ENCODE data around the gene IRF6. TPM values are rescaled to one million over a fixed set of nuclear protein-coding genes. Genes with fewer than 3 reads are reported as not detected.
A peak's percentile ranks its signal among the peaks of the same experiment; 100 is the strongest.

Gene IRF6
- total RNA-seq, 6 experiments from 2014 or later, result 24.9 to 33.9 (median 28.9) TPM

DNA sequence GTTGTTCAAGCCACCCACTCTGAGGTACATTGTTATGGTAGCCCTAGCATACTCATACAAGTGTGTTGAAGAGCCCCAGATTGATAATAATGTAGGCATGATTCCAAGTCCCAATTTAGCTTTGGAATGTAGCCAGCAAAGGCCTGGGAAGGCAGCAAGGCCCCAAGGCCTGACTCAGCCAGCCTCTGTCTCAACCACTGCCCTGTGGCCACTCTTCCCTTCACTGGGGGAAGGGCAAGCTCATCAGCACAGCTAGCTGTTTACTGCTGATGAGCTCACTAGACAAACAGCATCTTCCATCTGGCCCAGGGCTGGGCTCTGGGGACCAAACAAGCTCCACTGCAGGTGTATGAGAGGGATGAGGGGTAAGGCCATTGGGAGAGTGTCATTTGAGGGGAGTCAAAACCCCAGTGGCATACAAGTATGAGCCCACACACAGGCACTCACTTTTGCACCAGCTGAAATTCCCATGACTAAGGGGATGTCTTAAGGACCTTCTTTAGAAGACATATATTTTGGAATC lies 2.2 kb upstream of the IRF6 start:
- Histone ChIP-seq H3K36me3 (no peaks in the 10 kb centered on the region), H3K27ac (no peak overlapping the region), H3K9me3 (no peaks in the 10 kb centered on the region), H3K4me3 (no peak overlapping the region), H3K27me3 (no peaks in the 10 kb centered on the region), H3K4me1 (peaks cover 0 to 3% (median under 1%) of the 10 kb centered on the region in 4 donors)
- intact Hi-C loops (cut with DNase I), result no loop called here
- DNase-seq, result peak in 2 of 3 donors; percentile 37 to 54
- ATAC-seq, result peak in 1 of 4 donors; percentile 67
- TF ChIP-seq POLR2A (IDR thresholded peaks at IDR 0.05) (no peak), CTCF (IDR thresholded peaks at IDR 0.05) (no peak)

DNA sequence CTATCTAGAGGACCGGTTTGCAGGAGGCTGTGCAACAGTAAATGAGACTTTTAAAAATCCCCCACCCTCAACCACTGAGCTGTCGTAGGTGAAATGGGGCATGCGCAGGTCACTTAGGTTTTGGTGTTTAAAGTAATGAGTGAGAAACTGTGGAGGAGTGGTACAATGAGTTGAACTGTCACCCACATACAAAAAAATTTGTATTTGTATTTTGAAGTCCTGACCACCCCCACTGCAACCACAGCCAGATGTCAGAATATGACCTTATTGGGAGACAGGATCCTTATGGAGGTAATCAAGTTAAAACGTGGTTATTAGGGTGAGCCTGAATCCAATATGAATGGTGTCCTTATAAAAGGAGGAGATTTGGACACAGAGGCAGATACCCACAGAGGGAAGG lies 1.6 kb upstream of the IRF6 start:
- Histone ChIP-seq H3K36me3 (no peaks in the 10 kb centered on the region), H3K27me3 (no peaks in the 10 kb centered on the region), H3K27ac (no peak overlapping the region), H3K4me1 (peaks cover 0 to 9% (median 3%) of the 10 kb centered on the region in 4 donors), H3K4me3 (no peak overlapping the region), H3K9me3 (no peaks in the 10 kb centered on the region)
- intact Hi-C loops (cut with DNase I), result no loop called here
- WGBS (ENCODE audit: insufficient coverage, low coverage, low lambda C conversion rate, missing lambda C conversion rate), result 83% methylated on average over 4 of the region's 4 CpGs
- no peak for DNase-seq
- no peak for TF ChIP-seq POLR2A (IDR thresholded peaks at IDR 0.05)
- TF ChIP-seq CTCF (IDR thresholded peaks at IDR 0.05), result no peak
- ATAC-seq, result no peak

- DNase-seq (no peak), ATAC-seq (no peak)
- peak overlapping the region in 2 of 3 donors; percentile 24 to 36 for H3K27ac ChIP-seq
- 51% methylated on average over 7 of the region's 19 CpGs for WGBS (ENCODE audit: insufficient coverage, low coverage, low lambda C conversion rate, missing lambda C conversion rate)
- intact Hi-C loops (cut with DNase I), result no loop called here
- H3K9me3 ChIP-seq, result no peaks in the 10 kb centered on the region
- peak overlapping the region; percentile 43 to 63 (median 48) for H3K4me3 ChIP-seq
- no peaks in the 10 kb centered on the region for H3K36me3 ChIP-seq
- no peak for TF ChIP-seq CTCF (IDR thresholded peaks at IDR 0.05)
- H3K27me3 ChIP-seq, result no peaks in the 10 kb centered on the region
- peaks cover 0 to 22% (median 6%) of the 10 kb centered on the region in 4 donors for H3K4me1 ChIP-seq
These were observed 581 bp downstream of the IRF6 start for GRCh38 chr1:209805341-209805781.

DNA sequence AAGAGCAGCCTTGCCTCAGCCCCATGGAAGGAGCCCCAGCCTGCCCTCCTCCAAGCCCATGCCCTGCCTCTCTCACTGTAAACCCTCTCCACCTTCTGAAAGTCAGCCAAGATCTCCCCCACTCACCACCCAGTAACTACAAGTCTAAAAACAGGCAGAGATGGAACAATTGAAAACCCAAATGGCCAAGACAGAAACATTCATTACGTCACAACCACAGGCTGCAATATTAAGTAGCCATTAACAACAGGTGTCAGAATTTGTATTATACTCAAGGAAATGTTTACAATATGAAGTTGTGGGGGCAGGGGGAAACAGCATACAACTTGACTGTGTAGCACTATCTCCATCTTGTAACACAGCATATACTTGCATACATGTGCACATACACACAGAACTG lies 2.4 kb downstream of the IRF6 start:
- Histone ChIP-seq H3K27me3 (no peaks in the 10 kb centered on the region), H3K36me3 (no peaks in the 10 kb centered on the region), H3K4me1 (peaks cover 0 to 22% (median 6%) of the 10 kb centered on the region in 4 donors), H3K27ac (peak overlapping the region in 1 of 3 donors; percentile 99), H3K9me3 (no peaks in the 10 kb centered on the region), H3K4me3 (no peak overlapping the region)
- WGBS (ENCODE audit: insufficient coverage, low coverage, low lambda C conversion rate, missing lambda C conversion rate), result 100% methylated on average over 1 of the region's 1 CpG
- TF ChIP-seq POLR2A (IDR thresholded peaks at IDR 0.05) (no peak), CTCF (IDR thresholded peaks at IDR 0.05) (no peak)
- intact Hi-C loops (cut with DNase I), result no loop called here
- DNase-seq, result no peak
- ATAC-seq, result no peak

DNA sequence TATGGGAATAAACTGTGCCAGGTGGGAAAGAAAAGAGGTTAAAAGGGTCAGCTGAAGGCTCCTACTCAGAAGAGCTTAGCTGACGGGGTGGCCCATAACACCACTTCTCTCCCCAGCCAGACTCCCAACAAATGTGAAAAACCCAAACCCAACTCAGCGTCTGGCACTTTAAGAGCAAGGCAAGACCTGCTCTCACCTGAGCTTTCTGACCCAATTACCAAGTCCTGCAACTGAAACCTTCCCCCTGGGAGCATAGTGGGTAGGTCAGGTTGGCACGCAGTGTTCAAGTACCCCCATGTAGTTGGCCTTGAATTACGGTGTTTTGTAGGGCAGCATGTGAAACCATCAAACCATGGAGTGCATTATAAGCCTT lies 3.2 kb downstream of the IRF6 start:
- Histone ChIP-seq H3K27ac (peak overlapping the region; percentile 89 to 99 (median 95)), H3K4me1 (peaks cover 0 to 22% (median 6%) of the 10 kb centered on the region in 4 donors), H3K36me3 (no peaks in the 10 kb centered on the region), H3K4me3 (no peak overlapping the region), H3K27me3 (no peaks in the 10 kb centered on the region), H3K9me3 (no peaks in the 10 kb centered on the region)
- intact Hi-C loops (cut with DNase I), result no loop called here
- DNase-seq, result no peak
- WGBS (ENCODE audit: insufficient coverage, low coverage, low lambda C conversion rate, missing lambda C conversion rate), result 39% methylated on average over 4 of the region's 4 CpGs
- no peak for ATAC-seq
- TF ChIP-seq CTCF (IDR thresholded peaks at IDR 0.05) (no peak), POLR2A (IDR thresholded peaks at IDR 0.05) (no peak)

All from right lobe of liver (tissue), 6 donors.